SHP77 (cell line): ENCODE results near the gene CCDC144A.
"Not testable (repeated sequence)": the region's sequence is repeated elsewhere in the genome, so short reads cannot be mapped to it uniquely, and the experiment has no call there.

ENCODE experiments used
- DNase-seq, 2 experiments: peaks; one replicate each; lab custom pipeline; 2025; lab: John Stamatoyannopoulos, UW

The CCDC144A gene

DNA sequence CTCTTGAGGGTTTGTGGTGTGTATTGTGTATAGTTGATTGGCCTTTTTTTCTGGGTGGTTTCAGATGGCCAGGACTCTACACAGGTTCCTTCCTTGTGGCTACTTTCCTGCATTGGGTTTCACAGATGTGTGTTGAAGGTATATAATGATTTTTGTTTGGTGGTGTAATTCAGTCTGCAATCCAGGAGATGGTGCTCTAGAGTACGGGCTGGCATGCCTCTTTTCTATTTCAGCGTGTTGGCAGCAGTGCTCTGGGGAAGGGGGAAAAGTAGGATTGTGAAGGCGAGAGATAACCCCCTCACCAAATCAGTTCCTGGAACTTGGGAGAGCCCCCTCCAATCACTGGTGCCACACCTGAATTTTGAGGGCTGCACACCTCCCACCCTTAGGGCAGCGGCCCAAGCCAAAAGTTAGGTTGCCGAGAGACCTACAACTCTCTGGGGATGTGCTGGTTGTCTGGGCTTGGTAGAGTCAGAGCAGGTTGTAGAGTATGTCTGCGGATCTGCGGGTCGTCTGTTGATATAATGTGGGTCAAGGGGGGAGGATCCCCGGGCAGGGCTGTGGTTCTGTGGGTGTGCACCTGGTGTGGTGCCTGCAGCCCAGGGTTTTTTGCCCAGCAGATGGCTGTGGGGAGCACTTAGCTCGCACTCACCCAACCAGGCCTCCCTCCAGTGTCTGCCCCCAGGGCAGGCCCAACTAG lies 61.3 kb downstream of the CCDC144A start:
- DNase-seq = peak in 1 of 2 experiments; percentile 67

- not testable (repeated sequence) for DNase-seq
Observed at GRCh38 chr17:16751924-16752287, 61.9 kb downstream of the CCDC144A start.

- DNase-seq = not testable (repeated sequence)
Observed at GRCh38 chr17:16757520-16757919, 67.5 kb downstream of the CCDC144A start.

DNA sequence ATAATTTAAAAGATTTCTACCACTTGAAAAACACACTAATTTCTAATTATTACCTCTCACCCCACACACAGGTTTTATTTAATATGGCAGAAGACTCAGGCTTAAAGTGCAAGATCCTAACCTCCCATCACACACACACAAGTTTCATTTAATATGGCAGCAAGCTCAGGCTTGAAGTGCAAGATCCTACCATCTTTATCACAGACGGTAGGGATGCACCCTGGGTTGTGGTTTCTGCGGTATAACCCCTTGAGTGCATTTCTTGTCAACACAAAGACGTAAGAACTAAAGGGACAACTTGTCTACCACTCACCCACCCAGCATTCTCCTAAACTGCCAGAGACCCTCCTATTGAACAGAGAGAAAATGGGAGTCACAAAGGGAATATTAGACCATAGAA lies 68.1 kb downstream of the CCDC144A start:
- DNase-seq = not testable (repeated sequence)

GRCh38 chr17:16768290-16769175 lies 78.5 kb downstream of the CCDC144A start:
- DNase-seq = not testable (repeated sequence)

- DNase-seq = not testable (repeated sequence)
Observed at GRCh38 chr17:16772394-16773145, 82.5 kb downstream of the CCDC144A start.

- not testable (repeated sequence) for DNase-seq
Observed at GRCh38 chr17:16773146-16773522, 83.1 kb downstream of the CCDC144A start.

DNA sequence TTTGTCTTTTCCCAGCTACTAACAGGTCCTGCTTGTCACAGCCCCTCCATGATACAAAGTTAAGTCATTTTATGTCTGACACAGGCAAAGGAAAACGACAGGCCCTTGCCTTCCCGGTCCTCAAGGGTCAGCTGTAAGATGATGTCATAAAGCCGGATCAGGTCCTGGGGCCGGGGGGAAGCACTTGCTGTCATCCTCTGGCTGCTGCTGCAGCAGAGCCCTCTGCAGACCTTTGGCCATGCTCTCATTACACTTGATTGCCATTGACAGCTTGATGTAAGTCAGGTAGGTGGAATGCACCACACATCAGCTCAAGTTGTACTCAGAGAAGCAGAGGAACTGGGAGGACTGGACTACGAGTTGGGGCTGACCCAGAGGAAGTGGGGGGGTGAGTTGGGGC lies 97.8 kb downstream of the CCDC144A start:
- not testable (repeated sequence) for DNase-seq

DNA sequence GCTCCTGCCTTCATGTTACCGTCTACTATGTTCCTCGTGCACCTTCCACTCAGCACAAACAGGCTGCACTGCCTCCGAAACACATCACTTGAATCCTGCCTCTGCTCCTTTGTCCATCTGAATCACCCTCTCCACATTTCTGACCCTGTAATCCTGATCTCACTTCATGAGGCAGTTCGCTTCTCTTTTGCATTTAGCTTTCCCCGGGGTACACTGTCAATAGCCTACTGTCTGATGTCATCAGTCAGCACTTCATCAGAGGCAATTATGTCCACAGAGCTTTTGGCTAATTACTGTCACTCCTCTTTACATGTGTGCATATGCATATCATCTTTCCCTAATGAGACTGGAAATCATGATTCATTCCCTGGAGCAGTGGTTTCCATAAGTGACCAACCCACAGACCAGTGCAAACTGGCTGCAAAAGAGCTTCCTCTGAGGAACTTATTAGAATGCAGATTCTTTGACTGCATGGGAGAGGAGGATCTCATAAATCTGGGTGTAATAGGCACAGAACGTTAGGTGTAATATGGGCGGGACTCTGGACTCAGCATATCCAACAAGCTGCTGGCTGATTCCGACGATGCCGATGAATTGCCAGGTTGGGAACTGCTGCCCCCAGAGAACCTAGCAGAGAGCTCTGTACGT lies 99.0 kb downstream of the CCDC144A start:
- not testable (repeated sequence) for DNase-seq

- not testable (repeated sequence) for DNase-seq
Observed at GRCh38 chr17:16789622-16790021, 99.6 kb downstream of the CCDC144A start.

DNA sequence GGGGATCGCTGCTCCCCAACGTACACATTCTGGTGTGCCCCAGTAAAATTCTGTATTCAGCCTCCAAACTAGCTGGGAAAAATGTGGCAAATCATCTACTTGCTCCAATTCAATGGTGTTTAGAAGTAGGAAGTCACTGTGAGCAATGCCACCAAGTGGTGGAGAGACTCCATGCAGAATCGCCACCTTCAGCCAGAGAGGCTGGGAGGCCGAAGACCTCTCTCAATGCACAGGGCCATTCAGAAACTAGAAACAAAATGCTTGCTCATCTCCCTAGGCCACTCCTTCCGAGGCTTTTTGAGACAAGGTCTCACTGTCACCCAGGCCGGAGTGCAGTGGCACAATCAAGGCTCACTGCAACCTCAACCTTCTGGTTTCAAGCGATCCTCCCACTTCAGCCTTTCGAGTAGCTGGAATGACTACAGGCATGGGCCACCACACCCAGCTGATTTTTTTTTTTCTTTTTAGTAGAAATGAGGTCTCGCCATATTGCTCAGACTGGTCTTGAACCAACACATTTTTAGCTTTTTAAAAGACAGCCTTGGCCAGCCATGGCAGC lies 100.4 kb downstream of the CCDC144A start:
- DNase-seq = not testable (repeated sequence)

- not testable (repeated sequence) for DNase-seq
Observed at GRCh38 chr17:16794215-16794614, 104.2 kb downstream of the CCDC144A start.

DNA sequence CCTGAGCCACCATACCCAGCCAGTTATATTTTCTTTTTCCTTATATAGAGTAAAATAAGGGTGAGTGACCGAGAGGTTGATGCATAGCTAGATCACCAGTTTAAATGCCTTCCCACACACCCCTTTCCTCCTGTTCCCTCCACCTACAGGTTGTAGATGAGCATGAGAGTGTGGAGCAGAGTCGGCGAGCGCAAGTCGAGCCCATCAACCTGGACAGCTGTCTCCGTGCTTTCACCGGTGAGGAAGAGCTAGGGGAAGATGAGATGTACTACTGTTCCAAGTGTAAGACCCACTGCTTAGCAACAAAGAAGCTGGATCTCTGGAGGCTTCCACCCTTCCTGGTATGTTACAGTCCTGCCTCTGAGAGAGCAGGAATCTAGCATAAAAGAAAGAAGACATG lies 105.9 kb downstream of the CCDC144A start:
- DNase-seq = not testable (repeated sequence)

GRCh38 chr17:16804851-16805250 lies 114.8 kb downstream of the CCDC144A start:
- not testable (repeated sequence) for DNase-seq

DNA sequence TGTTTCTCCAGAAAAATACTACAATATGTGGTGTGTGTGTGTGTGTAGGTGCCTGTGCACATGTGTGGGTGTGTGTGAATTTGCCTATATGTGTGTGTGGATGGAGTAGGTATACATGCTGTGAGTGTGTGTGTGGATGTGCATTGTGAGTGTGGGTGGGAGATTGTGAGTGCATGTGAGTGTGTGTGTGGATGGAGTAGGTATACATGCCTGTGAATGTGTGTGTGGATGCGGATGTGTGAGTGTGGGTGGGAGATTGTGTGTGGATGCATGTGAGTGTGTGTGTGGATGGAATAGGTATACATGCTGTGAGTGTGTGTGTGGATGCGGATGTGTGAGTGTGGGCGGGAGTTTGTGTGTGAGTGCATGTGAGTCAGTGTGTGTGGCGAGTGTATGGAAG lies 116.6 kb downstream of the CCDC144A start:
- DNase-seq = not testable (repeated sequence)

DNA sequence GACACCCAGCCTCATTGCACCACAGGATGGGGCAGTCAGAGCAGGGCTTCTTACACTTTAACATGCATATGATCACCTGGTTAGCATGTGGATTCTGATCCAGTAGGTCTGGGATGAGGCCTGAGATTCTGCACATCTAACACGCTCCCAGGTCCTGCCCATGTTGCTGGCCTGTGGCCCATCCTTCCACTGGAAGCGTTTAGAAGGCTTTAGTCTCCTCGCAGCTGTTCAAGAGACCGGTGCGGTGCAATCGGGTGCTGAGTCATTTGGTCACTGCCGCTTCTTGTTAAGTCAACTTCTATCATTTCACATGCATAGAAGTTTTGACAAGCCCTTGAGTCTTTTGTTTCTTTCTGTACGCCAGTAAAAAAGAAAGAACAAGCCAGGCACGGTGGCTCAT lies 117.6 kb downstream of the CCDC144A start:
- not testable (repeated sequence) for DNase-seq

DNA sequence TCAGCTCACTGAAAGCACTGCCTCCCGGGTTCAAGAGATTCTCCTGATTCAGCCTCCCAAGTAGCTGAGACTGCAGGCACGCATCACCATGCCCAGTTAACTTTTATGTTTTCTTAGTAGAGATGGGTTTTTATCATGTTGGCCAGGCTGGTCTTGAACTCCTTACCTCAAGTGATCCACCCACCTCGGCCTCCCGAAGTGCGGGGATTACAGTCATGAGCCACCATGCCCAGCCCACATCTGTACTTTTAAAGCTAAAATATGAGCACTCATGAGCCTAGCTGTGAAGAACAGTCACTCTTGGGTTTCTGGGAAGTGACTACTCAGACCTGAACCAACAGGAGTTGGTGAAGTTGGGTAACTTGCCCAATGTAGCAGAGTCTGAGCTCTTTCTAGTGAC lies 120.2 kb downstream of the CCDC144A start:
- DNase-seq = not testable (repeated sequence)

- DNase-seq = not testable (repeated sequence)
Observed at GRCh38 chr17:16812126-16812525, 122.1 kb downstream of the CCDC144A start.

GRCh38 chr17:16814439-16814838 lies 124.4 kb downstream of the CCDC144A start:
- no peak for DNase-seq

DNA sequence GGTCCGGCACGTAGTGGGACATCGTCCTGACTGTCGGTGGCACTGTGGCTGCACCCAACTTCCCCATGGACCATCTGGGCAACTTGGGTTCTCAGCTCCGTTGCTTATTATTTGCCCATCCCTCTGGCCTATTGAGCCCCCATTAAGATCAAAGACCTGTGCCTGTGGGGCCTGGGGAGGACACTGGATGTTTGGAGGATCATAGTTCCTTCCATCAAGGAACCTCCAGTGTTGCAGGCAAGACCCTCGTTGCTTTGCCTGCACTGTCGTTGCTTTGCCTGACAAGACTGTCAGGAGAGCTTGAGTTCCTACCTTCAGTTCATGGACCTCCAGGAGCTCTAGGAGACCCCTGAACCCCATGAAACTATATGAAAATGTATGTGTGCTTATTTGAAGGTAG lies 127.2 kb downstream of the CCDC144A start:
- no peak for DNase-seq

DNA sequence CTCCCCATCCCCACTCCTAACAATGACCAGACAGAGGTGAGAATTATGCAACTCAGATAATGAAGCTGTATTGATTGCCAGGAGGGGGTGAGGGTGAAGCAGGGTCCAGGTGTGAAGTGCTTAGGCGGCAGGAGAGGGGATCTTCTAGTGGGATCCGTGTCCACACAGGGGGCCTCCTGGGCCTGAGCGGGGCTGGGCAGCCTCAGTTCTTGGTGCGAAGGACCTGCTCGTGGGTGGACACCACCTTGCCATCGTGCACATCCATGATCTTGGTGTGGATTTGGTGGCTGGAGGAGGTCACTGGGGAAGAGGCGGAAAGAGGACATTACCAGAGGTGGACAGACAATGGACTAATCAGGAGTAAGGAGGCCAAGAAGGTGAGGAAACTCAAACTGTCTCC lies 127.9 kb downstream of the CCDC144A start:
- DNase-seq = not testable (repeated sequence)
